GM23338 (cell line): ENCODE results near the gene FKBP2. TPM values are rescaled to one million over a fixed set of nuclear protein-coding genes. Genes with fewer than 3 reads are reported as not detected.

Experiments
- ATAC-seq: fragments of 200-7000 bp; cut with Tn5 transposase; 3 replicates; pipeline ENCODE4 v1.9.1; 2020
- DNase-seq: peaks from one replicate; pipeline ENCODE4 v3.0.0-alpha.2; 2015; ENCODE audit warnings: low spot score
- H2AFZ ChIP-seq: fragments of 200-600 bp; sonication (generic); 2 replicates; pipeline ENCODE4 v1.8.0; 2016; ENCODE audit warnings: antibody characterized with exemption, mild to moderate bottlenecking, moderate library complexity
- H3F3A ChIP-seq: fragments of 200-600 bp; sonication (generic); replicated peaks from 2 replicates; pipeline ENCODE4 v1.8.0; 2017; ENCODE audit warnings: antibody characterized with exemption, mixed run types, low read depth
- H3K27ac ChIP-seq: fragments of 200-600 bp; sonication (generic); 2 replicates; pipeline ENCODE4 v1.6.1; 2016; ENCODE audit warnings: low read depth
- H3K27me3 ChIP-seq: fragments of 200-600 bp; sonication (generic); 2 replicates; pipeline ENCODE4 v1.8.0; 2016; ENCODE audit warnings: mild to moderate bottlenecking, mixed run types, moderate library complexity; ENCODE audit not compliant: insufficient read depth
- H3K36me3 ChIP-seq: fragments of 200-600 bp; sonication (generic); 2 replicates; pipeline ENCODE4 v1.8.0; 2016; ENCODE audit warnings: mild to moderate bottlenecking; ENCODE audit not compliant: insufficient read depth
- H3K4me1 ChIP-seq: fragments of 200-600 bp; sonication (generic); 2 replicates; pipeline ENCODE4 v1.8.0; 2016; ENCODE audit warnings: mild to moderate bottlenecking, moderate library complexity; ENCODE audit not compliant: insufficient read depth
- H3K4me2 ChIP-seq: fragments of 200-600 bp; sonication (generic); 2 replicates; pipeline ENCODE4 v1.7.1; 2017; ENCODE audit warnings: mixed run types
- H3K4me3 ChIP-seq: fragments of 200-600 bp; sonication (generic); 2 replicates; pipeline ENCODE4 v1.6.1; 2016; ENCODE audit warnings: mixed run types
- H3K79me2 ChIP-seq: fragments of 200-600 bp; sonication (generic); replicated peaks from 2 replicates; pipeline ENCODE4 v1.8.0; 2017; ENCODE audit warnings: mild to moderate bottlenecking; ENCODE audit not compliant: insufficient read depth
- H3K9me2 ChIP-seq: fragments of 200-600 bp; sonication (generic); 2 replicates; pipeline ENCODE4 v1.8.0; 2017; ENCODE audit not compliant: insufficient read depth
- H4K20me1 ChIP-seq: fragments of 200-600 bp; sonication (generic); replicated peaks from 2 replicates; pipeline ENCODE4 v1.8.0; 2017; ENCODE audit warnings: mild to moderate bottlenecking; ENCODE audit not compliant: insufficient read depth
- H3K27ac Mint-ChIP-seq: 2 replicates; pipeline ENCODE4 v1.8.0; 2020; ENCODE audit warnings: inconsistent platforms, mild to moderate bottlenecking, moderate library complexity, mixed read lengths
- H3K27me3 Mint-ChIP-seq: 3 replicates; pipeline ENCODE4 v1.8.0; 2022; ENCODE audit warnings: low read depth, mild to moderate bottlenecking, moderate library complexity, mixed read lengths, inconsistent platforms; ENCODE audit not compliant: insufficient read depth, poor library complexity
- H3K36me3 Mint-ChIP-seq: 3 replicates; pipeline ENCODE4 v1.8.0; 2021; ENCODE audit warnings: low read depth, mild to moderate bottlenecking, inconsistent platforms, moderate library complexity, mixed read lengths
- H3K4me1 Mint-ChIP-seq: 3 replicates; pipeline ENCODE4 v1.8.0; 2020; ENCODE audit warnings: mild to moderate bottlenecking, inconsistent platforms, mixed read lengths
- H3K4me3 Mint-ChIP-seq: 3 replicates; pipeline ENCODE4 v1.8.0; 2021; ENCODE audit warnings: moderate library complexity, mild to moderate bottlenecking, inconsistent platforms, mixed read lengths
- H3K9me3 Mint-ChIP-seq: 3 replicates; pipeline ENCODE4 v1.8.0; 2020; ENCODE audit warnings: moderate library complexity, mild to moderate bottlenecking, inconsistent platforms, mixed read lengths
- CREB1 ChIP-seq: fragments of 250-450 bp; sonication (Bioruptor Pico); IDR thresholded peaks from 2 replicates; pipeline ENCODE4 v1.5.0; 2020; ENCODE audit warnings: low read depth, mild to moderate bottlenecking, moderate library complexity
- CTCF ChIP-seq, 2 experiments: fragments of 200-600 bp in 1 of 2; sonication (generic) in 1 of 2; conservative IDR thresholded peaks; 2 replicates each; pipeline versions ENCODE4 v1.5.1 to v1.6.1; 2016 to 2017; ENCODE audit warnings: antibody characterized with exemption in 2 of 2, low read depth in 2 of 2, mild to moderate bottlenecking in 2 of 2, moderate library complexity in 1 of 2
- ETS1 ChIP-seq: IDR thresholded peaks from 2 replicates; pipeline ENCODE4 v1.6.1; 2016; ENCODE audit warnings: antibody characterized with exemption
- EZH2 ChIP-seq: fragments of 200-600 bp; sonication (generic); IDR thresholded peaks from one replicate; pipeline ENCODE4 v1.8.0; 2017; ENCODE audit warnings: antibody characterized with exemption, mild to moderate bottlenecking, low read depth; ENCODE audit not compliant: unreplicated experiment
- EZH2phosphoT487 ChIP-seq: fragments of 200-600 bp; sonication (generic); IDR thresholded peaks from one replicate; pipeline ENCODE4 v1.8.1; 2018; ENCODE audit warnings: antibody characterized with exemption; ENCODE audit not compliant: unreplicated experiment
- JUNB ChIP-seq: IDR thresholded peaks from one replicate; pipeline ENCODE4 v1.6.1; 2016; ENCODE audit warnings: antibody characterized with exemption; ENCODE audit not compliant: unreplicated experiment
- NANOG ChIP-seq: IDR thresholded peaks from 2 replicates; pipeline ENCODE4 v1.6.1; 2016; ENCODE audit warnings: antibody characterized with exemption, borderline replicate concordance
- POLR2AphosphoS5 ChIP-seq: IDR thresholded peaks from 2 replicates; pipeline ENCODE4 v1.6.1; 2016; ENCODE audit warnings: antibody characterized with exemption, low read depth
- REST ChIP-seq: IDR thresholded peaks from one replicate; pipeline ENCODE4 v1.6.1; 2018; ENCODE audit warnings: antibody characterized with exemption; ENCODE audit not compliant: unreplicated experiment
- STAT1 ChIP-seq: IDR thresholded peaks from one replicate; pipeline ENCODE4 v1.6.1; 2016; ENCODE audit warnings: antibody characterized with exemption; ENCODE audit not compliant: unreplicated experiment
- ZNF114 ChIP-seq: fragments of 250-450 bp; sonication (Bioruptor Pico); IDR thresholded peaks from 2 replicates; pipeline ENCODE4 v1.5.0; 2020; ENCODE audit warnings: mild to moderate bottlenecking, moderate library complexity
- ZNF331 ChIP-seq: fragments of 250-450 bp; sonication (Bioruptor Pico); IDR thresholded peaks from 2 replicates; pipeline ENCODE4 v1.5.0; 2020; ENCODE audit warnings: low read depth, mild to moderate bottlenecking, moderate library complexity
- ZNF462 ChIP-seq: fragments of 250-450 bp; sonication (Bioruptor Pico); IDR thresholded peaks from 2 replicates; pipeline ENCODE4 v1.5.0; 2020; ENCODE audit warnings: mild to moderate bottlenecking, moderate library complexity
- polyA plus RNA-seq: library from polyadenylated mRNA; unstranded; fragments of >200 nt; fragmentation: Nextera tagmentation; extraction: Ambion mirVana; gene quantifications from 2 replicates; pipeline ENCODE4 v1.2.1, GENCODE V29; 2016
- total RNA-seq: library from RNA; depleted of rRNA; stranded (reverse); fragments of >200 nt; shearing (Covaris generic); gene quantifications from 2 replicates; pipeline ENCODE4 v1.2.3, GENCODE V29; 2014

The FKBP2 gene
- total and polyA plus RNA-seq, 2 experiments from 2014 or later: 31.4 to 201 TPM

- no peak for TF ChIP-seq ZNF462 (CRISPR knock-in tag)
- no peak for TF ChIP-seq EZH2phosphoT487
- no peak for TF ChIP-seq ZNF331 (CRISPR knock-in tag)
- no peak for TF ChIP-seq CREB1
- TF ChIP-seq STAT1: no peak
- no peak for TF ChIP-seq ETS1
- TF ChIP-seq NANOG: no peak
- TF ChIP-seq ZNF114: no peak
- no peak for TF ChIP-seq POLR2AphosphoS5
- TF ChIP-seq CTCF (conservative IDR thresholded peaks at IDR 0.05; ENCODE audit: low read depth in 2 of 2): no peak
- TF ChIP-seq REST: no peak
- no peak for TF ChIP-seq EZH2
- TF ChIP-seq JUNB: no peak
- H3K4me3 Mint-ChIP-seq: no peak overlapping the region; the same call in 2 of the 3 replicates
- no peak overlapping the region for H2AFZ ChIP-seq
- peaks cover 19% of the 10 kb centered on the region for H3K4me1 Mint-ChIP-seq
- no peaks in the 10 kb centered on the region for H3K79me2 ChIP-seq
- H3K27me3 ChIP-seq: no peaks in the 10 kb centered on the region
- DNase-seq (no peak), ATAC-seq (no peak)
- no peak overlapping the region; the same call in 1 of the 2 replicates for H3K27ac Mint-ChIP-seq
- 0 out of 2 replicates have a peak overlapping the region, but pooled peaks have one; percentile 32 for H3K27ac ChIP-seq
- H3K36me3 Mint-ChIP-seq: peaks cover 70% of the 10 kb centered on the region
- H3K4me2 ChIP-seq: no peak overlapping the region
- no peaks in the 10 kb centered on the region for H3K9me2 ChIP-seq
- 0 out of 2 replicates have a peak, but pooled peaks cover 8% of the 10 kb centered on the region for H3K4me1 ChIP-seq
- peaks cover 6% of the 10 kb centered on the region for H3K36me3 ChIP-seq
- H3K27me3 Mint-ChIP-seq: peaks cover 12% of the 10 kb centered on the region
- 0 out of 2 replicates have a peak, but pooled peaks cover 4% of the 10 kb centered on the region for H4K20me1 ChIP-seq
- H3K9me3 Mint-ChIP-seq: no peaks in the 10 kb centered on the region; the same call in 2 of the 3 replicates
- H3K4me3 ChIP-seq: no peak overlapping the region
- peaks cover 17% of the 10 kb centered on the region for H3F3A ChIP-seq
Measured at GRCh38 chr11:64264371-64264852, 23.5 kb downstream of the FKBP2 start.
